GM21381 (cell line): ENCODE data around the gene EIF2B1.

Experiments used
- ATAC-seq: cut with Tn5 transposase; IDR thresholded peaks from one replicate; pipeline ENCODE4 v1.9.1; 2021; ENCODE audit warnings: mild to moderate bottlenecking, moderate library complexity; ENCODE audit not compliant: unreplicated experiment

Gene EIF2B1

GRCh38 chr12:123572391-123572790 is 61.1 kb downstream of the EIF2B1 start:
- ATAC-seq, result no peak

- no peak for ATAC-seq
Measured at GRCh38 chr12:123571343-123571813, 62.1 kb downstream of the EIF2B1 start.
